GM19463 (cell line): Measurements from ENCODE around the gene BOD1.
A peak's percentile ranks its signal among the peaks of the same experiment; 100 is the strongest.

ENCODE experiments used
- ATAC-seq: cut with Tn5 transposase; IDR thresholded peaks from one replicate; pipeline ENCODE4 v1.9.1; 2021; ENCODE audit warnings: mild to moderate bottlenecking, moderate library complexity; ENCODE audit not compliant: unreplicated experiment

The BOD1 gene

DNA sequence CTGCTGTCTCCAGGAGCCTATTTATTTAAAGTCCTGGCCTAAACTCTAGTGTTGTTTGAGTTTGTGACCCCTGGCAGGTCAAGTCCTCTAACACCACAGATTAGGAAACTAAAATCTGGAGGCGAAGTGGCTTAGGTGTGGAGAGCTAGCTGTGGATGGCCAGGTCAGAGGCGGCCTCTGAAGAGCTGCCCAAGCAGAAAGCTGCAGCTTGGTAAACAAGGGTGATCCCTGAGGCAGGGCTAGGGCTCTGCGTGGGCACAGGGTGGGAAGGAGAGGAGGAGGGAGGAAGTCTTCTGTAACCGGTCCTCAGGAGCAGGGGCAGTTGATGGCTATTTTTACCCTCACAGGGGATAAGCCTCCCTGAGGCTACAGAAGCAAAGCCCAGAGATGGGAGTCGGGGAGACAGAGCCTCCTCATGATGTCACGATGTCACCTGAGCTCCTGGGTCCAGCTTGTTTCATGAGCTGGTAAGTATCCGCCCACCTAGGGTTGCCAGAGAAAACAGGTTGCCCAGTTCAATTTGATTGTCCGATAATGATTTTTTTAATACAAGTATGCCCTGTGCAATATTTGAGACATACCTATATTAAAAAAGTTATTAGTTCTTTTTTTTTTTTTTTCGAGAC lies 25.9 kb upstream of the BOD1 start:
- ATAC-seq, result no peak

DNA sequence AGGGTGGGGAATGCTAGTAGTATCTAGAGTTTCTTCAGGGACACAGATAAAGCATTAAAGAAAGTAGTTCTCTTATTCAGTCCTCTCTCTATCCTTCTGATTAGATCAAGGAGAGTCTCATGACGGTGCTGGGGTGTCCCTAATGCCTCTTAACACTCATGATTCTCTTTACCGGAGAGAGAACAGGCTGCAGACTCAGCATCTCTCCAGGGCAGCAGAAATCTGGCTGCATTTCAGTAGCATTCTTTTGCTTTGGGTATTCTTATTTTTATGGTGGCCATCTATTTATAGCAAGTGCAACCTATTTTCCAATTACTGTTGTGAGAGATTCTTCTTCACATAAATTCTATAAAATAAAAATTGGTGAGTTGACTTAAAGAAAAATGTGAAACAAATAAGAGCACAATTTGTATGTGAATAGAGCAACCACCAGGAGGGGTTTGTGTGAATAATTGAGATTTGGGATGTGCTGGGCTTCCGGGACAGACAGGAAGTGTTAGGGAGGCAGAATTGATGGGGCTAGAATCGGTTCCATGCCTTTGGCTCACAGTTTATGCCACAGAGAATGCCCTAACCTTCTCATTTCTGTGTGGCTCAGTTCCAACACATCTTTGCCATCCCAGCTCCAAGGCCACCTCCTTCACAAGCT lies 23.8 kb upstream of the BOD1 start:
- ATAC-seq, result no peak

DNA sequence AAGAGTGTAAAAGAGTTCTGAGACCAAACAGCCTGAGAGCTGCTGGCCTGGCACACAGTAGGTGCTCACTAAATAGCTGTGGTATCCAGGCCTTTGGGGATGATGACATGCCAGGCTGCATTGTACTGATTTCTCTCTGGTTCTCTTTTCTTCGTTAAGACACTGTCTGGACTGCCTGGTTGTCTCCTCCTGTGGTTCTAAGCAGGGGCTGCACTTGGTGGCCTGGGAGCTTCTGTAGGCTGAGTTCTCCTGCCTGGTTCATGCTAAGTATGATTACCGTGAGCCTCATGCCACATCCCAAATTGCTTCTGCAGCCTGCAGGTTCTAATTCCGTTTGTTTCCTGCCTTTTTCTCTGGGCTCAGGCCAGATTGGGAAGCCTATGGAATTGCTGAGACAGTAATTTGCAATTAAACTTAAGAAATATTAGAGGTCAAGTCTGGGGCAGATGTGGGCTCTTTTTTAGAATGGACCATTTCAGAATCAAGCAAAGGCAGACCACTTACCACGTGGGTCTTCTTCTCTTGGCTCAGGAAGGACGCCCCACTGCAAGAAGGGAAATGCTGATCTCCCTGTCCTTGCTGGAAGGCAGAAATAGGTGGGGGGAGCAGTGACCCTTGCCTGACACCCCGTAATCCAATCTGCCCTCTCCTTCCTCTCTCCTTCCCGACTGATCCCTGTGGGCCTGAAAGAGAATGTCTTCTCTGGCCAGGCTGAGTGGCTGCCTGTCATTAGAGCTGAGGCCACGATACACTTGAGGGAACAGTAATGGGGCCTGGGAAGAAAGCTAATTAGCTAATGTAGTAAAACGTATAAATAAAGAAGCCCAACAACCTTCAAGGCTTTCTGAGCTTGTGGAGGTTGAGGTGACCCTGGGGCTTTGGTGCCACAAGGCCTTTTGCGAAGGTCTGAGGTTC lies 21.9 kb upstream of the BOD1 start:
- ATAC-seq, result no peak

DNA sequence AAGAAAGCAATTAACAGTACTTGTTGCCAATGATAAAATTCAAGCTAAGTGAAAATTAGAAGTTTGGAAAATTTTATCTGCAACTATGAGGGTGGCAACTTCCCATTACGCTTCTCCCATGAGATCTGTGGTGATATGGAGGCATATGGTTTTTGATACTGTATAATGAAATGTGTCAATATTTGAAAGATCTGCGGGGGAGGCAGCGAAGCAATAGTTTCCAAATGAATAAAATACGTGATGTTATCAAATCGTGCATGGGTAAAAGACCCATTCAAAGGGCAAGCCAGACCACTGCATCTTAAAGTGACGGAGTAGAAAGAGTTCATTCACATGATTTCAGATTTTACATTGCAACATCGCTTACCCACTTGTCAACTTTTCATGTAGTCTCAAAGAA lies 20.9 kb upstream of the BOD1 start:
- ATAC-seq, result no peak

DNA sequence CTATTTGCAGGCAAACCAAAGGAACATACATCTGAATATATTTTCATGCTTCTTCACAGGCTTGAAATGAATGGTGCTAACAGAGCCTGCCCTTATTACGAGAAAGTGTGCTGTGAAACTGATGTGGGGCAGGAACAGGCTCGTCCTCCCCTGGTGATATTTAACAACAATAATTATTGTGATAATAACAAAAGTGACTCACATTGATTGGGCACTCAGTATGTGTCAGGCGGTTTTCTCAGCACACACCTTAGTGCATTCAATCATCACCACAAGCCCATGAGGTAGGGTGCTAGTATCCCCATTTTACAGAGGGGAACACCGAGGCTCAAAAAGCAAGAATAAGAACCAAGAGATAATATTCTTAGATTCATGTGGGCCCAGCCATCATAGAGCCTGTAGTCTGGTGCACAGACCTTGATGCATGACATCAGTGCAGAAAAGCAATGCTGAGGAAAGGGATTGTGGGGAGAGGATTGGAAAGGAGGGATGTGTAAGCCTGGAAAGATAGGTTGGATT lies 18.1 kb upstream of the BOD1 start:
- ATAC-seq, result no peak

DNA sequence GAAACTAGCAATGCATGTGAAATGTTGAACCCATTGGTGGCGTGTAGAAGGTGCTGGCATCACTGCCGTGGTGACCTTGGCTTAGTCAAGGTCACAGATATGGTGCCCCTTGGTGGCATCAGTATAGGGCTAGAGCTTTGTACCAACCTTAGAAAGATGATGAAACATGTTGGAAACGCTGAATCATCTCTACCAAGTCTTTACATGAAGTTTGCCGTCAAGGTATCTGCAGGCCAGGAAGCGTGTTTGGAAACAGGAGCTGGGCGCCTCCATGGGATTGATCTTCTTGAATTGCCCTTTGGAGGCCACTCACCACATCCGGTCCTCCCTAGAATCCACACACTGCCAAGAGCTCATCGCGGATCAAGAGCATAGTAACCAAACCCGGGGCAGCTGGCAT lies 16.9 kb upstream of the BOD1 start:
- ATAC-seq, result no peak

DNA sequence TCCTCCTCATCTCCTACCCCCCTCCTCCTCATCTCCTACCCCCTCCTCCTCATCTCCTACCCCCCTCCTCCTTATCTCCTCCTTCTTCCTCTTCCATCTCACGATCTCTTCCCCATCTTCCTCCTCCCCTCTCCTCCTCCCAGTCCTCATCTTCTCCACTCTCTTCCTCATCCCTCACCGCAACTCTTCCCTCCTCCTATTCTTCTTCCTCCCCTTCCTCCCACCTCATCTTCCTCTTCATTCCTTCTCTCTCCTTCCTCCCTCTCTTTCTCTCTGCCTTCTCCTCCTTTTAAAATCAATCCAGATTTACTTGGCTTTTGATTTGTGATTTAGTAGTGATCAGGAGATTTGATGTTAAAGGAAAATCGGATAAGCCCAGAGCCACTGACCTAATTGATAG lies 15.0 kb upstream of the BOD1 start:
- no peak for ATAC-seq

DNA sequence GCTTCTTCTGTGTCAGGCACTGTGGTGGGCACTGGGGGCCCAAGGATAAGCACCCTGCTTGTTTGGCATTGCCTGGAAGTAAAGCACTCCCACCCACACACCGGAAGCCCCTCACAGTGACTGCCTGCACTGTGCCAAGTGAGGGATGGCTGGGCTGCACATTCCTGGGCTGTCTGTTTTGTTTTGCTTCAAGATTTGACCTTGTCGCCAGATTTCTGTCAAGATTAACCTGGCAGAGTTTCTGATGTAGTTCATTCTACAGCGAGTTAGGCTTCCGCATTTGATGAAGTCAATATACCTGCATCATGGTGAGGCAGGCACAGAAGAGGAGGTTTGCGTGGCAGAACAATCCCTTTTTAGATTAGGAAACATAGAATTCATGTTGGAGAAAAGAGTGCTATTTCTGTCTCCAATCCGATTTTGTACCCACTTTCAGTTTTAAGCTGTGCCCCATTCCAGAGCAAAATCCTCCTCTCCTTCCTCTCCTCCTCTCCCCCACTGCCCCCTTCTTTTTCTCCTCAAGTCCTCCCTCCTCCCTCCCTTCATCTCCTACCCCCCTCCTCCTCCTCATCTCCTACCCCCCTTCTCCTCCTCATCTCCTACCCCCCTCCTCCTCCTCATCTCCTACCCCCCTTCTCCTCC lies 14.4 kb upstream of the BOD1 start:
- ATAC-seq, result no peak

DNA sequence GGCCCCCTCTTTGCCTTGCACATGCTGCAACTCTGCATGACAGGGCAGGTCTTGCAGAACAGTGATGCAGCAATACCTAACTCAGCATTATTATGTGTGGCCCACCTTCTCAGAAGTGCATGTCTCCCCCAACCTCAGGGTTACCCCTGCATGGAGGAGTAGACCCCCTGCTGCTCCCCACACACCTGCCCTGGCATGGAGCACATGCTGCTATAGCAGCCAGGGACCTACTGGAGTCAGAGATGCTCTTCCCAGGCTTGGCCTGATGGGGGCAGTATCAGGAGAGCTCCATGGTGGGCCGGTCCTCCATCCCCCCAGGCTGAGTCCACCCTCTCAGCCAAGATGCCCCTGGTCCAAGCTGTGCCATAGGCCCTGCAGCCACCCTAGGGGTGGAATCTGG lies 13.2 kb upstream of the BOD1 start:
- no peak for ATAC-seq

DNA sequence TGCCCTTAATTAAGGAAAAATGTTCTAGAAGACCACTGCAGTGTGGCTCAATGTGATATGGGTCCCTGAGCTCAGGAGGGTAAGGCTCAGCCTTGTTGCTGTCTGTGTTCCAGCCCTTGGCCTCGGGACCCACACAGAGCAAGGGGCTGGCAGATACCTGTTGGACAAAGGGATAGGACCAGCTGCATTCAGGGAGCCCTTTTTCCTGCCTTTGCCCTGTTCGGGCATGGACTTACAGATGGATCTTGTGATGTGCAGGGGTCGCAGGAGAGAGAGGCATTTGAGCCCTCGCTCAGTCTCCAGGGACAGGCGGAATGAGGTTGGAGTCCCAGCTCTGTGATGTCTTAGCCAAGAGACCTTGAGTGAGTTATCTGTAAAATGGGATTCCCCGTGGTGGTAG lies 12.1 kb upstream of the BOD1 start:
- ATAC-seq, result no peak

DNA sequence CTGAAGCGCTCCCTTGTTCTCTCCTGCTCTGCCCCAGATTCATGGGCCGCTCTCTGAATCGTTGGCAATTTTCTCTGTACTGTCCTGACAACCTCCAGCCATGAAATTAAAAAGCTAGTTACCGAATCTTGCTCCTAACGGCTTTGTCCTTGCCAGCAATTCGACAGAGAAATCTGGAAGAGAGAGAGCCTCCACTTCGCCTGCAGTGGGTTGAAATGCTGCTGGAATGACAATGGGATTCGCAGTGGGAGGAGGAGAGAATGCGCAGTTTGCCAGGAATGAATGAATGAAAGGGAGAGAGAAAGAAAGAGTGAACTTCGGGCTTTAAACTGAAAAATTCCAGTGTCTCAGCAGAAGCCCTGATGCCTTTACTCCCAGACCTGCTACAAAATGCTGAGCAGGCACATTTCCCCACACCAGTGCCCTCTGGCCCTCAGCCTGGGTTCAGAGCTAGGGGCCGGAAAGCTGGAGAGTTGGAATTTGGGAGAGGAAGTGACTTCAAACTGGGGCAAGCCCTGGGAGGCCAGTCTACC lies 11.5 kb upstream of the BOD1 start:
- ATAC-seq, result no peak

DNA sequence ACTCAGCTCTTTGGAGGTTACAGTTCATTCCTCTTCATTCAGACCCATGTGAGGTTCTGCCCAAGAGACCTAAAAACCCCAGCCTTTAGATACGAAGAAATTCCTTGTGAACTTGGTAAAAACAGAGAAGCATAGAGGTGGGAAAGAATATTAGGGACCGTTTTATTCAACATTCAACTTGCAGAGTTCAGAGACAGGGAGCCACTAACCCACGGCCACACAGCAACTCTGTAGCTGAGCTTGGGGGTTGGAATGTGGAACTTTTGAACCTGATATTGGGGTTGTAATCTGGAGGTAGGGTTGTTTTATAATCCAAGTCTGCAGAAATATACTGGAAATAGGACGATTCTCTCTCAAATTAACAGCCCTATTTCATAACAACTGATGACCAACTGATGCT lies 10.8 kb upstream of the BOD1 start:
- ATAC-seq, result no peak

DNA sequence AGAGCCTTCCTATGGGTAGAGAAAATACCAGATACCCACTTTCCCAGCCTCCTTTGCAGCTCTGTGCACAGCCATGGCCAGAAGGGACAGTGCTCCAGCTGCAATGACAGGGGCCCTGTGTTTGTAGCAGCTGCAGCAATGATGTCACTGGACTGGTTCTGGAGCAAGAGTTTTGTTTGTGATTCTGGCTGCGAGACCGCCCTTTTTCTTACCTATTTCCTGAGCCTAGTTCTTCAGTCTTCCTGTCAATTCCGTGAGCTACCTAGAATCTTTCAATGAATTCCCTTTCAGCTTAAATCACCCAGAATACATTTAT lies 10.0 kb upstream of the BOD1 start:
- ATAC-seq, result no peak

DNA sequence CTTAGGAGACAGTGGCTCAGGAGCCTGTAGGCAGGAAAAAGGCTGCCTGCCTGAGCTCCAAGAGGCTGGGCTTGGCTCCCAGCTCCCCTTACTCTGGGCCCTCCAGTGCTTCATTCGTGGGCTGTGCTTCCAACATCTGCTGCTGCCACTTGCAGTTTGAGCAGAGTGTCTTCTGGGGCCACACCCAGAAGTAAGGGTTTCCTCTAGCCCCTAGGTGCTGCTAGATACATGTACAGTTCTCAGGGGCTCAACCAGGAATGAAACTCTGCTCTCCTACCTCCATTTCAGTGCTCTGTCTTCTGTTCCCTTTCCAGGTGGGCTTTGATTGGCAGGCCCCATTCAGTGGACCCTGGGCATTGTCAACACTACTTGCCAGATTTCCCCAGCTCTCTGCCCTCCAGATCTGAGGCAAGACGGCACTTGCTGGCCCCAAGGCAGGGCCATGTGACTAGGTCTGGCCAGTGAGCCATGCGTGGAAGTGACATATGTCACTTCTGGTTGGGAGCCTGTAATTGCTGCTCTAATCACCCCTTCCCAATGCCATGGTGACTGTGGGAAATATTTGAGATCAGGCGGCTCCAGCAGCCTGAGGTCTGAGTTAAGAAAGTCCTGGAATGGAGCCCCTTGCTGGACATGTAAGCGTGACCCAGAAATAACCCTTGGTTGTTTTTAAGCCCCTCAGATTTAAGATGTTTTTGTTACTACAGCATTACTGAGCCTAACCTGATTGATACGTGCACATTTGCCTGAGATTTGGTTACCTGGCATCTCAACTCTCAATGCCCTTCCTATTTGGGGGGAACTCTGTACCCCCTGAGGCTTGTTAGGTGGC lies 9.4 kb upstream of the BOD1 start:
- ATAC-seq, result peak; percentile 81

DNA sequence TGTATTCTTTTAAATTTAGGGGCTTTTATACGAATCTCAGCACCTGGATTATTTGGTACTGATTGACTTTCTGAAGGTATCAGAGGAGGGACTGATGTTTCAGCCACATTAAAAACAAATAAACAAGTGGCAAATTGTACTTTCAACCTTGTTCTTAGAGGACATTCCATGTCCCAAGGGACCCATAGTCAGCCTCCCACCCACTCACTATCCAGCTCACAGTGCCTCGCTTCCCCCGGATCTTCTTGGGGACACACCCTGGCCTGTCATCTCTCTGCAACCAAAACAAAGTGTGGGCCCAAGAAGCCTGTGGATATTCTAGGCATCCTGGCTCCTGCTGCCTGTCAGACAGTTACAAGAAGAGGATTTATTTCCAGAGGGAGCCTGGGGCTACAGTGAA lies 8.8 kb upstream of the BOD1 start:
- no peak for ATAC-seq

DNA sequence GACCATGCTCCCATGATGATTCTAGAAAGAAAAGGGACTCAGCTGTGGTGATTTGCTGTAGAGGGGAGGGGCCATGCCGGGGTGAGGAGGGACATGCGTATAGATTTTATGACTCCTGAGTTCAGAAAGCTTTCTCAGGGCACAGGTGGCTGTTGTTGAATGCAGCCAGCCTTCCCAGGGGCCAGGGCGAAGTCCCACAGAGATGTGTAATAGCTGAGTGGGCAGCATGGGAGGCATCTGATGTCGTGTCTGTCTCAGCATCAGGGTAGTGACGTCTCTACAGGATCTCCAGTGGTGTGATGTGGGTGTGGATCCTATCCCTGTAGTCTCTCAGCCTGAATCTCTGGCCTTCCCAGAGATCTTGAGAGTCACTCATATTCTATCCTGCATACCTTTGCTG lies 7.8 kb upstream of the BOD1 start:
- ATAC-seq, result no peak

DNA sequence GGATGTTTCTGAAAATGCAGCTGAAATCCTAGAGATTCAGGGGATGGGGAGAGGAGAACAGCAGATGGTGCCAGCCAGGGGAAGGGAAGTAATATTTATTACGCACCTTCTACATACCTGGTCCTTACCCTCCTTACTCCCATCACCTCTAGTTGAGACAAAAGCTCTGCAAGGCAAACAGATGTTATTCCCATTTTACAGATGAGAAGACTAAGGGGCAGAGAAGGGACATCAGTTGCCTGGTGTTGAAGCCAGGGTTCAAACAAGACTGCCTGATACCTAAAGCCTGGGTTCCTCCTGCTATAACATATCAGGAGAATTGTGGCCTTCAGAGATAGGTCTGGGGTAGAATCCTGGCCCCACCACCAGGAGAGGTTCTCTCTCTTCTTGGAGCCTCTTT lies 7.3 kb upstream of the BOD1 start:
- no peak for ATAC-seq

DNA sequence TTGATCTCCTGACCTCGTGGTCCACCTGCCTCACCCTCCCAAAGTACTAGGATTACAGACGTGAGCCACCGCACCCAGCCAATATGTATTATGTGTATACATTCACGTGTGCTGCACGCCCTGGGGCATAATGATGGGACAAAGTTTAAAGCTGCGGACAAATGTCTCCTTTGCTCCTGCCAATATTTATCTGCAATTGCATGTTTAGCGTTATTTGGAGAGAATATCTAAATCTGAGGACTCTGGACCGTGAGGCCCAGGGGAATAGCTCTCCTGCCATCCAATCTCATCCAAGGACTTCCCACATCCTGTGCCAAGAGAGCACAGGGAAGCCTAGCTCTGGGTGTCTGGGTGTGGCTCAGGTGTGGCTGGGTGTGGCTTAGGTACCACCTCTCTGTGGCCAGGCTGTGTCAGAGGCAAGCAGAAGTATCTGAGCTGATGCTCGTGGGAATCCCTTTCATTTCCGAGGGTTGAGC lies 6.9 kb upstream of the BOD1 start:
- no peak for ATAC-seq

DNA sequence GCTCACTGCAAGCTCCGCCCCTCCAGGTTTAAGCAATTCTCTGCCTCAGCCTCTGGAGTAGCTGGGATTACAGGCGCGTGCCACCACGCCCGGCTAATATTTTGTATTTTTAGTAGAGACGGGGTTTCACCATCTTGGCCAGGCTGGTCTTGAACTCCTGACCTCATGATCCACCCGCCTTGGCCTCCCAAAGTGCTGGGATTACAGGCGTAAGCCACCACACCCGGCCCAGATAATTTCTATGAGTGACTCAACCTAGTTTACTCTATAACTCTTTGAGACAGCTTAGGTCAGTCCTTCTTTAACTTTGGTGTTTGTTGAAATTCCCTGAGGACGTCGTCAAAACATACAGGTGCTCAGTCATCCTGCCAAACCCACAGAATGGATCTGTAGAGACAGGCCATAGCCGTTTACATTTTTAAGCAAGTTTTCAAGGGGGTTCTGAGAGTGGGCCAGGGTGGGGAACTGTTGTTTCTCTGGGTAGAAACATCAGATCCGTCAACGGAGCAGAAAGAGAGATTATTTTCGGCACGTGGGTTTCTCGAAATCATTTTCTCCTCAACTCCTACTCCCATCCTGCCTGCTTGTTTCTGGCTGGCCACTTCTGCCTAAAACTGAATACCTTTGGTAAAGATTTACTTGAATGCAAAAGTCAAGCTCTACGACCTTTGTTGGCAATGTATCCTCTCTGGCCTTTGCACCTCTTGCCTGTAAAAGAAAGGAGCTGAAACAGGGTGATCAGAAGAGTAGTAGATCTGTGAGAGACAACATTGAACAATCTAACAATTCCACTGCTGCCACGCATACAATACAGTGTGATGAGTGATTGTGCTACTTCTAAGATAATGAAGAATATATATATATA lies 6.0 kb upstream of the BOD1 start:
- ATAC-seq, result no peak
